Trophoblast cell (in vitro differentiated cells and primary cell): Measurements from ENCODE around the gene TRAF6.

ENCODE experiments used
- DNase-seq, 2 donors: peaks; one replicate each; pipeline ENCODE4 v3.0.0-alpha.2; 2016
- H2AFZ ChIP-seq: 2 replicates; pipeline ENCODE4 v1.6.1; 2013; ENCODE audit warnings: low read length, moderate library complexity, mild to moderate bottlenecking; ENCODE audit not compliant: insufficient read depth, poor library complexity
- H2AK5ac ChIP-seq: 2 replicates; pipeline ENCODE4 v1.6.1; 2013; ENCODE audit warnings: mild to moderate bottlenecking, low read length
- H2BK120ac ChIP-seq: 2 replicates; pipeline ENCODE4 v1.6.1; 2013; ENCODE audit warnings: low read length, mild to moderate bottlenecking, moderate library complexity; ENCODE audit not compliant: insufficient read depth, poor library complexity
- H2BK12ac ChIP-seq: 2 replicates; pipeline ENCODE4 v1.6.1; 2013; ENCODE audit warnings: mild to moderate bottlenecking, low read length, moderate library complexity
- H2BK5ac ChIP-seq: 2 replicates; pipeline ENCODE4 v1.6.1; 2013; ENCODE audit warnings: low read length, low read depth, moderate library complexity, mild to moderate bottlenecking; ENCODE audit not compliant: poor library complexity
- H3K14ac ChIP-seq: 2 replicates; pipeline ENCODE4 v1.6.1; 2013; ENCODE audit warnings: mild to moderate bottlenecking, low read length
- H3K18ac ChIP-seq: 2 replicates; pipeline ENCODE4 v1.6.1; 2013; ENCODE audit warnings: mild to moderate bottlenecking, low read length
- H3K23ac ChIP-seq: 2 replicates; pipeline ENCODE4 v1.6.1; 2013; ENCODE audit warnings: low read length
- H3K27ac ChIP-seq: 2 replicates; pipeline ENCODE4 v1.5.1; 2013; ENCODE audit warnings: low read depth, mild to moderate bottlenecking, inconsistent platforms, low read length, moderate library complexity
- H3K27me3 ChIP-seq: 2 replicates; pipeline ENCODE4 v1.6.1; 2013; ENCODE audit warnings: inconsistent platforms, mild to moderate bottlenecking, low read length, moderate library complexity; ENCODE audit not compliant: insufficient read depth
- H3K36me3 ChIP-seq, 2 experiments: 1 replicate in 1 of 2; 2 replicates in 1 of 2; pipeline ENCODE4 v1.6.1; 2013; ENCODE audit warnings: low read length in 2 of 2, mild to moderate bottlenecking in 2 of 2, moderate library complexity in 1 of 2; ENCODE audit not compliant: insufficient read depth in 2 of 2, control insufficient read depth in 1 of 2
- H3K4ac ChIP-seq: 2 replicates; pipeline ENCODE4 v1.6.1; 2013; ENCODE audit warnings: low read depth, mild to moderate bottlenecking, low read length, moderate library complexity
- H3K4me1 ChIP-seq, 2 experiments: 1 replicate in 1 of 2; 2 replicates in 1 of 2; pipeline ENCODE4 v1.6.1; 2013; ENCODE audit warnings: low read length in 2 of 2, mild to moderate bottlenecking in 2 of 2, moderate library complexity in 1 of 2; ENCODE audit not compliant: insufficient read depth in 2 of 2, control insufficient read depth in 1 of 2
- H3K4me2 ChIP-seq: 2 replicates; pipeline ENCODE4 v1.6.1; 2013; ENCODE audit warnings: inconsistent platforms, mild to moderate bottlenecking, low read length, moderate library complexity
- H3K4me3 ChIP-seq: 2 replicates; pipeline ENCODE4 v1.5.1; 2013; ENCODE audit warnings: mild to moderate bottlenecking, low read depth, low read length, inconsistent platforms
- H3K79me1 ChIP-seq: one replicate; pipeline ENCODE4 v1.6.1; 2013; ENCODE audit warnings: low read length
- H3K79me2 ChIP-seq: 2 replicates; pipeline ENCODE4 v1.6.1; 2013; ENCODE audit warnings: low read length, mild to moderate bottlenecking; ENCODE audit not compliant: control insufficient read depth, insufficient read depth, poor library complexity
- H3K9ac ChIP-seq: 2 replicates; pipeline ENCODE4 v1.6.1; 2013; ENCODE audit warnings: mild to moderate bottlenecking, low read length
- H3K9me3 ChIP-seq: 2 replicates; pipeline ENCODE4 v1.6.1; 2013; ENCODE audit warnings: low read depth, mild to moderate bottlenecking, control low read depth, inconsistent platforms, low read length; ENCODE audit not compliant: insufficient read depth
- H4K12ac ChIP-seq: 2 replicates; pipeline ENCODE4 v1.6.1; 2013; ENCODE audit warnings: low read depth, mild to moderate bottlenecking, low read length, moderate library complexity
- H4K8ac ChIP-seq: 2 replicates; pipeline ENCODE4 v1.6.1; 2013; ENCODE audit warnings: low read depth, mild to moderate bottlenecking, low read length, moderate library complexity
- H4K91ac ChIP-seq: one replicate; pipeline ENCODE4 v1.6.1; 2013; ENCODE audit warnings: low read depth, mild to moderate bottlenecking, low read length, moderate library complexity
- WGBS: extraction: QIAGEN DNeasy Blood & Tissue Kit; methylation state at CpG from one replicate; pipeline ENCODE4 v1.1.7; 2013; ENCODE audit warnings: missing lambda C conversion rate; ENCODE audit not compliant: insufficient read length, insufficient coverage; ENCODE audit errors: extremely low coverage; 5-methylcytosine and 5-hydroxymethylcytosine counted together

The TRAF6 gene

GRCh38 chr11:36459046-36459445 lies 51.0 kb downstream of the TRAF6 start:
- Histone ChIP-seq H4K91ac (no peak overlapping the region), H2BK12ac (no peak overlapping the region), H3K27ac (no peak overlapping the region), H3K79me2 (peaks cover 3% of the 10 kb centered on the region), H3K4me3 (no peak overlapping the region), H3K27me3 (no peaks in the 10 kb centered on the region), H3K4me1 (peaks cover 30% of the 10 kb centered on the region in 2 experiments), H3K4ac (no peak overlapping the region), H2BK120ac (no peak overlapping the region), H3K36me3 (peaks cover 10 to 21% of the 10 kb centered on the region in 2 experiments), H4K8ac (no peak overlapping the region), H3K9ac (no peak overlapping the region), H2BK5ac (no peak overlapping the region), H2AK5ac (no peak overlapping the region), H3K14ac (no peak overlapping the region), H3K79me1 (peaks cover 21% of the 10 kb centered on the region), H3K9me3 (no peaks in the 10 kb centered on the region), H3K18ac (no peak overlapping the region), H2AFZ (no peak overlapping the region), H3K4me2 (no peak overlapping the region), H3K23ac (no peak overlapping the region), H4K12ac (no peak overlapping the region)
- no CpG with 5 or more reads among the region's 7 CpGs for WGBS
- no peak for DNase-seq

- no CpG with 5 or more reads among the region's 8 CpGs for WGBS
- H2AFZ ChIP-seq: no peak overlapping the region
Measured at GRCh38 chr11:36458129-36458915, 51.8 kb downstream of the TRAF6 start.

GRCh38 chr11:36456156-36456555 lies 53.9 kb downstream of the TRAF6 start:
- no peak for DNase-seq
- Histone ChIP-seq H2BK5ac (peak overlapping the region; percentile 21), H3K27me3 (no peaks in the 10 kb centered on the region), H4K8ac (peak overlapping the region; percentile 11), H3K79me2 (peaks cover 3% of the 10 kb centered on the region), H3K14ac (peak overlapping the region; percentile 37), H3K4me1 (peaks cover 24 to 27% of the 10 kb centered on the region in 2 experiments), H3K9me3 (no peaks in the 10 kb centered on the region), H3K4me2 (no peak overlapping the region), H3K4me3 (no peak overlapping the region), H3K27ac (peak overlapping the region; percentile 95), H4K12ac (no peak overlapping the region), H4K91ac (peak overlapping the region; percentile 56), H3K36me3 (peaks cover 17 to 26% of the 10 kb centered on the region in 2 experiments), H2BK12ac (peak overlapping the region; percentile 42), H2BK120ac (peak overlapping the region; percentile 4), H3K79me1 (peaks cover 18% of the 10 kb centered on the region), H3K9ac (no peak overlapping the region), H2AK5ac (peak overlapping the region; percentile 0), H3K4ac (peak overlapping the region; percentile 0), H3K23ac (no peak overlapping the region), H3K18ac (peak overlapping the region; percentile 1), H2AFZ (no peak overlapping the region)
- no CpG with 5 or more reads among the region's 6 CpGs for WGBS

More at GRCh38 chr11:36458129-36458915, 51.8 kb downstream of the TRAF6 start:
- H3K4ac ChIP-seq: no peak overlapping the region
- DNase-seq: no peak
- no peak overlapping the region for H3K18ac ChIP-seq
- no peak overlapping the region for H2BK5ac ChIP-seq
- no peak overlapping the region for H3K4me3 ChIP-seq
- H3K79me1 ChIP-seq: peaks cover 21% of the 10 kb centered on the region
- H4K91ac ChIP-seq: no peak overlapping the region
- H3K36me3 ChIP-seq: peaks cover 10 to 21% of the 10 kb centered on the region in 2 experiments
- H3K79me2 ChIP-seq: peaks cover 3% of the 10 kb centered on the region
- no peak overlapping the region for H3K9ac ChIP-seq
- no peak overlapping the region for H3K4me2 ChIP-seq
- no peak overlapping the region for H3K27ac ChIP-seq
- peak overlapping the region; percentile 26 for H2BK12ac ChIP-seq
- H4K12ac ChIP-seq: no peak overlapping the region
- H3K14ac ChIP-seq: no peak overlapping the region
- H4K8ac ChIP-seq: no peak overlapping the region
- H3K4me1 ChIP-seq: peaks cover 26 to 31% of the 10 kb centered on the region in 2 experiments
- H2BK120ac ChIP-seq: no peak overlapping the region
- H3K23ac ChIP-seq: no peak overlapping the region
- H2AK5ac ChIP-seq: peak overlapping the region; percentile 60
- no peaks in the 10 kb centered on the region for H3K9me3 ChIP-seq
- H3K27me3 ChIP-seq: no peaks in the 10 kb centered on the region

- Histone ChIP-seq H3K9ac (no peak overlapping the region), H4K91ac (peak overlapping the region; percentile 98), H3K36me3 (peaks cover 18 to 28% of the 10 kb centered on the region in 2 experiments), H4K12ac (no peak overlapping the region), H3K4me1 (peaks cover 24 to 27% of the 10 kb centered on the region in 2 experiments), H3K18ac (peak overlapping the region; percentile 96), H2BK12ac (peak overlapping the region; percentile 85), H2BK5ac (peak overlapping the region; percentile 94), H3K27ac (peak overlapping the region; percentile 95), H3K14ac (peak overlapping the region; percentile 94), H2BK120ac (peak overlapping the region; percentile 92), H3K79me2 (peaks cover 3% of the 10 kb centered on the region), H3K23ac (no peak overlapping the region), H3K4ac (peak overlapping the region; percentile 71), H4K8ac (peak overlapping the region; percentile 68), H3K4me2 (no peak overlapping the region), H3K4me3 (no peak overlapping the region), H3K79me1 (peaks cover 18% of the 10 kb centered on the region), H2AK5ac (peak overlapping the region; percentile 71), H2AFZ (no peak overlapping the region), H3K9me3 (no peaks in the 10 kb centered on the region), H3K27me3 (no peaks in the 10 kb centered on the region)
- DNase-seq: peak; percentile 12 to 52
- no CpG with 5 or more reads among the region's 11 CpGs for WGBS
Measured at GRCh38 chr11:36455658-36456111, 54.4 kb downstream of the TRAF6 start.
